Cardiac muscle cell (in vitro differentiated cells and primary cell): Measurements from ENCODE around the gene ENPP7. TPM values are rescaled to one million over a fixed set of nuclear protein-coding genes. Genes with fewer than 3 reads are reported as not detected.

Experiments
- DNase-seq, 2 donors: peaks; one replicate each; pipeline versions ENCODE4 v3.0.0 to v3.0.0-alpha.2; 2010 to 2017; ENCODE audit warnings: low read depth in 1 of 2, low spot score in 1 of 2
- H3K27ac ChIP-seq: fragments of 200-600 bp; sonication (generic); 2 replicates; pipeline ENCODE4 v1.5.1; 2016
- H3K27me3 ChIP-seq: fragments of 200-600 bp; sonication (generic); 2 replicates; pipeline ENCODE4 v1.6.0; 2016; ENCODE audit warnings: control low read depth
- H3K36me3 ChIP-seq: fragments of 200-600 bp; sonication (generic); 2 replicates; pipeline ENCODE4 v1.5.1; 2016; ENCODE audit warnings: control low read depth
- H3K4me1 ChIP-seq: fragments of 200-600 bp; sonication (generic); 2 replicates; pipeline ENCODE4 v1.8.1; 2017; ENCODE audit warnings: low read depth, mild to moderate bottlenecking, mixed run types
- H3K4me3 ChIP-seq: fragments of 200-600 bp; sonication (generic); 2 replicates; pipeline ENCODE4 v1.5.1; 2016; ENCODE audit warnings: mild to moderate bottlenecking
- H3K9me3 ChIP-seq: fragments of 200-600 bp; sonication (generic); 2 replicates; pipeline ENCODE4 v1.5.1; 2017; ENCODE audit warnings: low read depth, mild to moderate bottlenecking, control low read depth
- CTCF ChIP-seq: IDR thresholded peaks from 2 replicates; pipeline ENCODE4 v1.5.1; 2012; ENCODE audit warnings: low read depth, mild to moderate bottlenecking, low read length
- polyA plus RNA-seq: library from polyadenylated mRNA; unstranded; fragments of >200 nt; fragmentation: Nextera tagmentation; extraction: Ambion mirVana; gene quantifications from 2 replicates; pipeline ENCODE4 v1.2.1, GENCODE V29; 2016
- total RNA-seq: library from RNA; depleted of rRNA; stranded (reverse); fragments of >200 nt; gene quantifications from 2 replicates; pipeline ENCODE4 v1.2.3, GENCODE V29; 2016

ENPP7 gene
- total and polyA plus RNA-seq, 2 experiments from 2014 or later: not detected

- Histone ChIP-seq H3K4me3 (no peak overlapping the region), H3K9me3 (no peaks in the 10 kb centered on the region), H3K27ac (no peak overlapping the region), H3K27me3 (no peaks in the 10 kb centered on the region), H3K36me3 (no peaks in the 10 kb centered on the region), H3K4me1 (no peaks in the 10 kb centered on the region)
- peak; percentile 9 for TF ChIP-seq CTCF
- DNase-seq: peak; percentile 15 to 51
These were observed 8.6 kb upstream of the ENPP7 start for GRCh38 chr17:79721993-79722671.

- DNase-seq: no peak
- Histone ChIP-seq H3K9me3 (no peaks in the 10 kb centered on the region), H3K4me3 (no peak overlapping the region), H3K27me3 (no peaks in the 10 kb centered on the region), H3K4me1 (no peaks in the 10 kb centered on the region), H3K36me3 (no peaks in the 10 kb centered on the region), H3K27ac (no peak overlapping the region)
- no peak for TF ChIP-seq CTCF
These were observed 8.0 kb upstream of the ENPP7 start for GRCh38 chr17:79722787-79723186.

- Histone ChIP-seq H3K4me3 (no peak overlapping the region), H3K27ac (no peak overlapping the region), H3K4me1 (no peaks in the 10 kb centered on the region), H3K27me3 (no peaks in the 10 kb centered on the region), H3K36me3 (no peaks in the 10 kb centered on the region), H3K9me3 (no peaks in the 10 kb centered on the region)
- DNase-seq: peak; percentile 87 to 94
- TF ChIP-seq CTCF: no peak
These were observed 2.4 kb upstream of the ENPP7 start for GRCh38 chr17:79728169-79728907.

- H3K27me3 ChIP-seq: no peaks in the 10 kb centered on the region
- no peaks in the 10 kb centered on the region for H3K9me3 ChIP-seq
- no peak for TF ChIP-seq CTCF
- no peak overlapping the region for H3K4me3 ChIP-seq
- DNase-seq: no peak
- H3K36me3 ChIP-seq: no peaks in the 10 kb centered on the region
- no peaks in the 10 kb centered on the region for H3K4me1 ChIP-seq
- H3K27ac ChIP-seq: no peak overlapping the region
These were observed 1.8 kb upstream of the ENPP7 start for GRCh38 chr17:79728908-79729471.

- no peak overlapping the region for H3K27ac ChIP-seq
- DNase-seq: no peak
- no peaks in the 10 kb centered on the region for H3K27me3 ChIP-seq
- TF ChIP-seq CTCF: no peak
- no peaks in the 10 kb centered on the region for H3K9me3 ChIP-seq
- H3K36me3 ChIP-seq: no peaks in the 10 kb centered on the region
- no peaks in the 10 kb centered on the region for H3K4me1 ChIP-seq
- no peak overlapping the region for H3K4me3 ChIP-seq
These were observed 982 bp upstream of the ENPP7 start for GRCh38 chr17:79729761-79730160.
